GM18502 (cell line): Measurements from ENCODE around the gene GUK1.

Source experiments
- ATAC-seq: cut with Tn5 transposase; IDR thresholded peaks from one replicate; pipeline ENCODE4 v1.9.1; 2021; ENCODE audit warnings: mild to moderate bottlenecking; ENCODE audit not compliant: unreplicated experiment, poor library complexity

GUK1 gene

DNA sequence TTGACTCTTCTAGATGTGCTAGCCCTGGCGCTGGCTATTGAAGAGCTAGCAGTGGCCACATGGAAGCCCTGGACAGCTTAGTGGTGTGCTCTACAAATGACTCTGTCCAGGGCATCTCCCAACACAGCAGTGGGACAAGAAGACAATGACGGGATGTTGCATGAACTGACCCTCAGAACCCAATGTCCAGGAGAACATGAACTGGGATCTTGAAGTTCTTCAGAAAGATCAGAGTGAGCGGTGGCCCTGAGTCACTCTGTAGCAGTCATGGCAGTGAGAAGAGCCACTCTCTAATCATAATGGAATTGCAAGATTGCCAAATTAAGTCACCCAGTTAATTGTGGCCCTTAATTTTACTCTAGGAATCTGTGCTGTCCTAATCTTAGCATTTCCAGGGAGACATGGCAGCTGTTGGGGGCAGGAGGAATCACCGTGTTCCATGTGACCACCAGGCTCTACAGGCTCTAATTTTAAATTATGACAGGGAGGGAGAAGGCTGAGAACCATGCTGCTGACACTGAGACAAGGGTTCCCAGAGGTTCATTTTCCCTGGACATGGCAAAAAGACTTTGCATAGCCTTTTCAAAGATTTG is 57.6 kb downstream of the GUK1 start:
- ATAC-seq = no peak
